ENCODE measurements around the gene MACO1. TPM values are rescaled to one million over a fixed set of nuclear protein-coding genes. Genes with fewer than 3 reads are reported as not detected.
A peak's percentile ranks its signal among the peaks of the same experiment; 100 is the strongest.

MACO1 gene
- total and polyA plus RNA-seq, 9 of the 15 experiments (the other 6 are each of a cell fraction or from before 2014, with no cell fraction given) = 4.6 to 28.4 (median 21.7) TPM

DNA sequence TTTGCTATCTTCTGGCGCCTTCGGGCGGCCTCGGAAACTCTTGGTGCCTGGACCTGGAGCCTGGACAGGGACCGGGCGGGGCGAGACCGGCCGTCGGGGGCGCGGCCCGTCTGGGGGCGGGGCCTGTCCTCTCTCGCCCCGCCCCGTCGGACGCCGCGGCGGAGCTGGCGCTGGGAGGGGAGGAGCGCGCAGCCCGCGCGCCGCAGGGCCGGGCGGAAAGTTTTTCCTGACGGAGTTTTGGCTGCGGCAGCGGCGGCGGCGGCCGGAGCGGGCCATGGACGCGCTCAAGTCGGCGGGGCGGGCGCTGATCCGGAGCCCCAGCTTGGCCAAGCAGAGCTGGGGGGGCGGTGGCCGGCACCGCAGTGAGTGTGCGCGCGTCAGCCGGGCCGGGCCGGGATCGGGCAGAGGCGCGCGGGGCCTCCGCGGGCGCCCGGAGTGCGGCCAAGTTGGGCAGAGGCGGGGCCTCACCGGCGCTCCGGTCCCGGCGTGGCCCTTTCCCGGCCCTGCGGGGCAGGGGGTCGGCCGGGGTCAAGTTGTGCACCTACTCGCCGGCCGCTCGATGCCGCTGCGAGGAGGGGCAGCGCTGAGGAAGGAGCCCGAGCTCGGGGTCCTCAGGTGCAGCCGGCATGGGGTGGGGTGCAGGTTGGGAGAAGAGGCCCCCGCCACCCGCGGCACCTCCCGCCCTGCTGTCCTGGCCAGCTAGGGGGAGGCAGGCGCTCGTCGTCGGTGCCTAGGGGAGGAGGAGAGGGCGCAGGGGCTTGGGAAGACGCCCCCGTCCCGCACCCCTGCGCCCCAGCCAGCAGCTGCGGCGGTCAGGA lies 112.9 kb downstream of the MACO1 start, which contains the start of gene LDLRAP1 (continued):
- peak; percentile 77 for TF ChIP-seq SMAD4 (CRISPR knock-in tag; conservative IDR thresholded peaks at IDR 0.05)
- no peak for TF ChIP-seq TARDBP (IDR thresholded peaks at IDR 0.05)
- no peak for TF ChIP-seq ZNF778 (CRISPR knock-in tag; IDR thresholded peaks at IDR 0.05)
- TF ChIP-seq, protein P1, sequence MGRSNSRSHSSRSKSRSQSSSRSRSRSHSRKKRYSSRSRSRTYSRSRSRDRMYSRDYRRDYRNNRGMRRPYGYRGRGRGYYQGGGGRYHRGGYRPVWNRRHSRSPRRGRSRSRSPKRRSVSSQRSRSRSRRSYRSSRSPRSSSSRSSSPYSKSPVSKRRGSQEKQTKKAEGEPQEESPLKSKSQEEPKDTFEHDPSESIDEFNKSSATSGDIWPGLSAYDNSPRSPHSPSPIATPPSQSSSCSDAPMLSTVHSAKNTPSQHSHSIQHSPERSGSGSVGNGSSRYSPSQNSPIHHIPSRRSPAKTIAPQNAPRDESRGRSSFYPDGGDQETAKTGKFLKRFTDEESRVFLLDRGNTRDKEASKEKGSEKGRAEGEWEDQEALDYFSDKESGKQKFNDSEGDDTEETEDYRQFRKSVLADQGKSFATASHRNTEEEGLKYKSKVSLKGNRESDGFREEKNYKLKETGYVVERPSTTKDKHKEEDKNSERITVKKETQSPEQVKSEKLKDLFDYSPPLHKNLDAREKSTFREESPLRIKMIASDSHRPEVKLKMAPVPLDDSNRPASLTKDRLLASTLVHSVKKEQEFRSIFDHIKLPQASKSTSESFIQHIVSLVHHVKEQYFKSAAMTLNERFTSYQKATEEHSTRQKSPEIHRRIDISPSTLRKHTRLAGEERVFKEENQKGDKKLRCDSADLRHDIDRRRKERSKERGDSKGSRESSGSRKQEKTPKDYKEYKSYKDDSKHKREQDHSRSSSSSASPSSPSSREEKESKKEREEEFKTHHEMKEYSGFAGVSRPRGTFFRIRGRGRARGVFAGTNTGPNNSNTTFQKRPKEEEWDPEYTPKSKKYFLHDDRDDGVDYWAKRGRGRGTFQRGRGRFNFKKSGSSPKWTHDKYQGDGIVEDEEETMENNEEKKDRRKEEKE (IDR thresholded peaks at IDR 0.05; ENCODE audit: borderline replicate concordance in 1 of 2, control insufficient read depth in 1 of 2, low read depth in 2 of 2, low read length in 1 of 2) = no peak
- no peak for TF ChIP-seq CBFA2T3 (IDR thresholded peaks at IDR 0.05)
- 0 out of 2 replicates have a peak, but pooled peaks have one; percentile 35 for TF ChIP-seq HDAC8 (tag; IDR thresholded peaks at IDR 0.05)
- no peak for TF ChIP-seq MAFG (tag; conservative IDR thresholded peaks at IDR 0.05)
- TF ChIP-seq, protein P2, sequence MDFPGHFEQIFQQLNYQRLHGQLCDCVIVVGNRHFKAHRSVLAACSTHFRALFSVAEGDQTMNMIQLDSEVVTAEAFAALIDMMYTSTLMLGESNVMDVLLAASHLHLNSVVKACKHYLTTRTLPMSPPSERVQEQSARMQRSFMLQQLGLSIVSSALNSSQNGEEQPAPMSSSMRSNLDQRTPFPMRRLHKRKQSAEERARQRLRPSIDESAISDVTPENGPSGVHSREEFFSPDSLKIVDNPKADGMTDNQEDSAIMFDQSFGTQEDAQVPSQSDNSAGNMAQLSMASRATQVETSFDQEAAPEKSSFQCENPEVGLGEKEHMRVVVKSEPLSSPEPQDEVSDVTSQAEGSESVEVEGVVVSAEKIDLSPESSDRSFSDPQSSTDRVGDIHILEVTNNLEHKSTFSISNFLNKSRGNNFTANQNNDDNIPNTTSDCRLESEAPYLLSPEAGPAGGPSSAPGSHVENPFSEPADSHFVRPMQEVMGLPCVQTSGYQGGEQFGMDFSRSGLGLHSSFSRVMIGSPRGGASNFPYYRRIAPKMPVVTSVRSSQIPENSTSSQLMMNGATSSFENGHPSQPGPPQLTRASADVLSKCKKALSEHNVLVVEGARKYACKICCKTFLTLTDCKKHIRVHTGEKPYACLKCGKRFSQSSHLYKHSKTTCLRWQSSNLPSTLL (IDR thresholded peaks at IDR 0.05) = no peak
- TF ChIP-seq KDM5B (IDR thresholded peaks at IDR 0.05; ENCODE audit: insufficient replicate concordance, low read depth, low read length) = peak; percentile 25
- no peak for TF ChIP-seq IRF2 (CRISPR knock-in tag; IDR thresholded peaks at IDR 0.05)
- TF ChIP-seq MYC (IDR thresholded peaks at IDR 0.05; ENCODE audit: low read depth, low read length) = peak; percentile 32; the same call in 1 of the 2 replicates
- TF ChIP-seq MYC (CRISPR knock-in tag; IDR thresholded peaks at IDR 0.05; ENCODE audit: borderline replicate concordance, low read depth) = no peak
- TF ChIP-seq, protein P3, sequence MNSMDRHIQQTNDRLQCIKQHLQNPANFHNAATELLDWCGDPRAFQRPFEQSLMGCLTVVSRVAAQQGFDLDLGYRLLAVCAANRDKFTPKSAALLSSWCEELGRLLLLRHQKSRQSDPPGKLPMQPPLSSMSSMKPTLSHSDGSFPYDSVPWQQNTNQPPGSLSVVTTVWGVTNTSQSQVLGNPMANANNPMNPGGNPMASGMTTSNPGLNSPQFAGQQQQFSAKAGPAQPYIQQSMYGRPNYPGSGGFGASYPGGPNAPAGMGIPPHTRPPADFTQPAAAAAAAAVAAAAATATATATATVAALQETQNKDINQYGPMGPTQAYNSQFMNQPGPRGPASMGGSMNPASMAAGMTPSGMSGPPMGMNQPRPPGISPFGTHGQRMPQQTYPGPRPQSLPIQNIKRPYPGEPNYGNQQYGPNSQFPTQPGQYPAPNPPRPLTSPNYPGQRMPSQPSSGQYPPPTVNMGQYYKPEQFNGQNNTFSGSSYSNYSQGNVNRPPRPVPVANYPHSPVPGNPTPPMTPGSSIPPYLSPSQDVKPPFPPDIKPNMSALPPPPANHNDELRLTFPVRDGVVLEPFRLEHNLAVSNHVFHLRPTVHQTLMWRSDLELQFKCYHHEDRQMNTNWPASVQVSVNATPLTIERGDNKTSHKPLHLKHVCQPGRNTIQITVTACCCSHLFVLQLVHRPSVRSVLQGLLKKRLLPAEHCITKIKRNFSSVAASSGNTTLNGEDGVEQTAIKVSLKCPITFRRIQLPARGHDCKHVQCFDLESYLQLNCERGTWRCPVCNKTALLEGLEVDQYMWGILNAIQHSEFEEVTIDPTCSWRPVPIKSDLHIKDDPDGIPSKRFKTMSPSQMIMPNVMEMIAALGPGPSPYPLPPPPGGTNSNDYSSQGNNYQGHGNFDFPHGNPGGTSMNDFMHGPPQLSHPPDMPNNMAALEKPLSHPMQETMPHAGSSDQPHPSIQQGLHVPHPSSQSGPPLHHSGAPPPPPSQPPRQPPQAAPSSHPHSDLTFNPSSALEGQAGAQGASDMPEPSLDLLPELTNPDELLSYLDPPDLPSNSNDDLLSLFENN (IDR thresholded peaks at IDR 0.05; ENCODE audit: low read depth in 2 of 2, low read length in 2 of 2) = no peak
- TF ChIP-seq MTA1 (IDR thresholded peaks at IDR 0.05; ENCODE audit: borderline replicate concordance) = no peak
- no peak for TF ChIP-seq TFE3 (CRISPR knock-in tag; IDR thresholded peaks at IDR 0.05)
- no peak for TF ChIP-seq TEAD2 (tag; IDR thresholded peaks at IDR 0.05)
- no peak for TF ChIP-seq ESRRB (CRISPR knock-in tag; IDR thresholded peaks at IDR 0.05; ENCODE audit: borderline replicate concordance)

All from K562 (cell line).